ENCODE data around the gene ZNF117.

- TF ChIP-seq, protein P1, sequence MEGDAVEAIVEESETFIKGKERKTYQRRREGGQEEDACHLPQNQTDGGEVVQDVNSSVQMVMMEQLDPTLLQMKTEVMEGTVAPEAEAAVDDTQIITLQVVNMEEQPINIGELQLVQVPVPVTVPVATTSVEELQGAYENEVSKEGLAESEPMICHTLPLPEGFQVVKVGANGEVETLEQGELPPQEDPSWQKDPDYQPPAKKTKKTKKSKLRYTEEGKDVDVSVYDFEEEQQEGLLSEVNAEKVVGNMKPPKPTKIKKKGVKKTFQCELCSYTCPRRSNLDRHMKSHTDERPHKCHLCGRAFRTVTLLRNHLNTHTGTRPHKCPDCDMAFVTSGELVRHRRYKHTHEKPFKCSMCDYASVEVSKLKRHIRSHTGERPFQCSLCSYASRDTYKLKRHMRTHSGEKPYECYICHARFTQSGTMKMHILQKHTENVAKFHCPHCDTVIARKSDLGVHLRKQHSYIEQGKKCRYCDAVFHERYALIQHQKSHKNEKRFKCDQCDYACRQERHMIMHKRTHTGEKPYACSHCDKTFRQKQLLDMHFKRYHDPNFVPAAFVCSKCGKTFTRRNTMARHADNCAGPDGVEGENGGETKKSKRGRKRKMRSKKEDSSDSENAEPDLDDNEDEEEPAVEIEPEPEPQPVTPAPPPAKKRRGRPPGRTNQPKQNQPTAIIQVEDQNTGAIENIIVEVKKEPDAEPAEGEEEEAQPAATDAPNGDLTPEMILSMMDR (IDR thresholded peaks at IDR 0.05): peak in 3 of 4 experiments; percentile 67 to 85 (median 83)
- TF ChIP-seq POLR2AphosphoS5 (IDR thresholded peaks at IDR 0.05): no peak
Measured at GRCh38 chr7:64951250-64951848, 39.5 kb downstream of the ZNF117 start.

All from prostate gland (tissue), 2 donors.